Measurements from ENCODE around the gene RIC8A.
A peak's percentile ranks its signal among the peaks of the same experiment; 100 is the strongest.

The RIC8A gene

DNA sequence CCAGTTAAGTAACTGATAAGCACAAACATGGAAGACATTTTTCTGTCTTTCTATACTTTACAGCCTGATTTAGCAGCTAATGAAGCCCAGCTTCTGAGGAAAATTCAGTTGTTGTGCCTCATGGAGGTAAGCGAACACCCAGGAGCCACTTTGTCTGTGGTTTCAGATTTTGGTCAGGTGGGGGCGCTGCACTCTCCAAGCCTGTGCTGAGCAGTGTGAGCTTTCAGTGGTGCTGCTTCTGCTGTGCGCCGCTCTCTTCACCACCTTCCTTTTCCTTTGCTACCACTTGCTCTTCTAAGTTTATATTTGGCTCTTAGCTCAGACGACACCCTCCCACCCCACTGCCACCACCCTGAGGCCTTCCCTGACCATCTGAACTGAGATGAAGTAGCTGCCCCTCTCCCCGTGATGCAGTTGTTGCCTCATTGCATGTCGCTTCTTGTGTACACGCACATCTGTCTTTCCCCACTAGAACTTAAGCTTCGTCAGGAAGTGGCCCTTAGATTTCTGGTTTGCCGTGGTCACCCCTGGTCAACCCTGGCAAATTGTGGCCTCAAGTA lies 43.3 kb downstream of the RIC8A start:
- peak; percentile 86 for DNase-seq

DNA sequence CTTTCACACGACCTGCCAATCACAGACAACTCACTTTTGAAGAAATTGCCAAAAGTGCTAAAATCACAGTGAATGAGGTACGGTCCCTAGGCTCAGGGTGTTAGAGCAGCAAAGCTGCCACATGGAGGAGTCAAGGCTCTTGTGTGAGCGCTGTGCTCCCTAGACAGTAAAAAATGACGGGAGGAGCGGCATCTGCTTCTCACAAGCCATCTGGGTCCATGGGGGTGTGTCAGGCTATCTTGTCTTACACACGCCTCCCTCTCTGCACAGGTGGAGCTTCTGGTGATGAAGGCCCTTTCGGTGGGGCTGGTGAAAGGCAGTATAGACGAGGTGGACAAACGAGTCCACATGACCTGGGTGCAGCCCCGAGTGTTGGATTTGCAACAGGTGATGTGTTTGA lies 44.0 kb downstream of the RIC8A start:
- DNase-seq, result no peak

DNA sequence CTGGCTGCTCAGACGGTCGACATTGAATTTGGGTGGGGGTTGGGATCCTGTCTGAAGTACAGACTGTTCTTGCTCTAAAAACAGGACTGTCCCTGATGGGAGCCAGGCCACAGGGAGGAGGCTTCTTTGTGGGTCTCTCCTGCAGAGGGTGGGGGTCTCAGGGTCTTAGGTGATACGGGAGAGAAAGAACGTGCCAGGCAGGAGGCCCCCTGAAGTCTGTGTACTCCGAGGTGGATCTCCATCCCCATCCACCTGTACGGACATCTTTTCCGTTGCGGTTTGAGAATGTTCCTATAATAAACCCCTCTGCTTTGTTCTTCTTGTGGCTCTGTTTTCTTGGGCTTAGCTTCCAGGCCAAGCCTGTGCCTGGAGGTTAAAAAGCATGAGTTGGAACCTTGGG lies 45.2 kb downstream of the RIC8A start:
- no peak for DNase-seq

DNA sequence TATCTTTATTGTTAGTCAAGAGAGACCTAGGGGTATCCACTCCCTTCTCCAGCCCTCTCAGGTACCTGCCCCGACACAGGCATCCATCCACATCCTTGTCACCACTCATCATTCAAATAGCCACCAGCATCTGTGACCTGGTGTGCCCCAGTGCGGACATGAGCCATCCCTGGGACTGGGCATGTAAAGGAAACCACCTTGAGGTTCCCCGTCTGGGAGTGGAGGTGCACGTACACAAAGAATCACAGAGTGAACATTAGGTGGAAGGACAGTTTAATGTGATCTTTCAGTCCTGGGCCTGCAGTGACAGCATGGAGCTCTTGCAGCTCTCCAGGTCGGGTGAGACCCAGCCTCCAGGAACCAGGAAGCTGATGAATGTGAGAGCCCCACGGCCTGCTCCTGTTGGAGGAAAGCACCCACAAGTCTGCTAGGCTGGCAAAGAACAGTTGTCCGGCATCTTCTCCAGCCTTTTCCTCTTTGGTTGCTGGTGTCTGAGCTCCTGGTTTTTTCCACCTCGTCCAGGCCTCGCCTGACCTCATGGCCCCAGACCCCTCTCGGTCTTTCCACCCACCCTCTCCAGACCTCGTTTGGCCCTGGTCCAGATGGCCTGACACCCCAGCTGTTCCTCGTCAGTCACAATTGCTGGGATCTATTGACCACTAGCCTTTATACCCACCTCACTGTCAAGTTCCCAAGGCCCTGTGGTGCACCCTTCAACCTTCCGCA lies 45.8 kb downstream of the RIC8A start:
- DNase-seq, result no peak

DNA sequence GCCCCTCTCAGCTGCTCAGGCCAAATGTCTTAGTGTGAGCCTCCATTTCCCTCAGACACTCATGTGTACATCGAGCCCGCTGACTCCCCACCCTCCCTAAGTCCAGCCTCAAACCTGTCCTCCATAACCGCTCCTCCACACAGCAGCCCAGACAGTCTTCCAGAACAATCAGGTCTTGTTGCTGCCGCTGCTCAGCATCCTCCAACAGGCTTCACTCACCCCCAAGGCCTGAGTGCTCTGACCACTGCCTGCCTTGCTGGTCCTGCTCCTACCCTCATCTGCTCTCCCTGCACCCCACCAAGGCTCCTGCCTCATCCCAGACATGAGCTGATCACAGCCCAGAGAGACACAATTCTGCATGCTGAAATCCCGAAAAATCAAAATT lies 46.4 kb downstream of the RIC8A start:
- no peak for DNase-seq

DNA sequence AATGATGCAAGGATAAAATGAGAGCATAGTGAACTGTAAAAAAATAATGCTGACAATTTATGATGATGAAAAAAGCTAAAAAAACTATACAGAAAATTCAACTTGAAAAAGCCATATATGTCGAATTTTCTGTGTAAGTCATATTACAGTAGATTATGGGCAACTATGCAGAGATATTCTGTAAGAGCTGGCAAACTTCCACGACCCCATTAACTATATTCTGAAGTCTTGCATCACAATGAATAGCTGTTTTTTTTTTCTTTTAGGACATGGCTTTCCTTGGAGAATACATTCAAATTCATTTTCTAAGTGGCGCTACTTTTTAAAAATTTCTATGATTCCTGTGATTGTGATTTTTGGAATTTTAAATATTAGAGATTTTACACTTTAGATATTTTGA lies 47.7 kb downstream of the RIC8A start:
- DNase-seq, result no peak

DNA sequence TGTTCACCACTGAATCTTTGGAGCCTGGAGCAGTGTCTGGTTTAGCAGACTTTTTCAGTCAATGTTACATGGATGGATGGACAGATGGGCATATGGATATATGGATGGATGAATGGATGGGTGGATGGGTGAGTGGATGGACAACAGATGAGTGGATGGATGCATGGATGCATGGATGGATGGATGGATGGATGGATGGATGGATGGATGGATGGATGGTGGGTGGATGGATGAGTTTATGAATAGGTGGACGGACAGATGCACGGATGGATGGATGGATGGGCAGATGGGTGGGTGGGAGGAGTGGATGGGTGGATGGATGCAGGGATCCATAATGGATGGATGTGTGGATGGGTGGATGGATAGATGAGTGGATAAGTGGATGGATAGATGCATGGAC lies 48.3 kb downstream of the RIC8A start:
- DNase-seq, result no peak

DNA sequence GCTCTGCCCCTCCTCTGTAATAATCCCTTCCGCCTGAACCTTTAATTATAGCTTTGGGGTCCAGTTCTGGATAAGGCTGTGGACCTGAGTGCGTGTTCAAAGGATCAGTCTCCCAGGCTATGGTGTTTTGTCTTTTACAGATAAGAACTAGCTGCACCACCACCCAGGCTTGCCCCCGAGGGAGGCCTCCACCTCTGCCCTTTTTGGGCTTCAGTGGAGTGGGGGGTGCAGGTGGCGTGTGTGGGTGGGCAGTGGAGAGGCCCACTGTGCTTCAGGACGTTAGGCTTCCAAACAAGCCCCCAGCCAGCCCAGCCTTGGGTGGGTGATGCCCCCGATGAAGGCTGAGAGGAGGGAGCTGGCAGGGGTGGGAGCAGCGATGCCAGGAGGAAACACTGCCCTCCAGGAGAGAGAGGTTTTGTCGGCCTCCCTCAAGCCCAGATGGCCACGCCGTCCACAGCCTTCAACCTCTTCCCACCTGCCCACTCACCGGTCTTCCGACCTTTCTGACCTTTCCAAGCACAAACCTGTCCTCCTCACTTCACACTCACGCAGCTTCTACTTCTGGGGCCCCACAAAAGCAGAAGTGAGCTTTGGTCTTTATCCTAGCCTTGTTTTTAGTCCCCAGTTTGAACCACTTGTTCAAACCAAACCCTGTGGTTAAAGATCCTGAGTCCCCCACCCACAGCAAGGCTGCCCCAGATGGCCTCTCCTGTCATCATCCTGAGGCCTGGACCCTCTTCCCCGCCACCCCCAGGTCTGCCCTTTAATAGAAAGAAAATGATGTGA lies 49.6 kb downstream of the RIC8A start:
- no peak for DNase-seq

DNA sequence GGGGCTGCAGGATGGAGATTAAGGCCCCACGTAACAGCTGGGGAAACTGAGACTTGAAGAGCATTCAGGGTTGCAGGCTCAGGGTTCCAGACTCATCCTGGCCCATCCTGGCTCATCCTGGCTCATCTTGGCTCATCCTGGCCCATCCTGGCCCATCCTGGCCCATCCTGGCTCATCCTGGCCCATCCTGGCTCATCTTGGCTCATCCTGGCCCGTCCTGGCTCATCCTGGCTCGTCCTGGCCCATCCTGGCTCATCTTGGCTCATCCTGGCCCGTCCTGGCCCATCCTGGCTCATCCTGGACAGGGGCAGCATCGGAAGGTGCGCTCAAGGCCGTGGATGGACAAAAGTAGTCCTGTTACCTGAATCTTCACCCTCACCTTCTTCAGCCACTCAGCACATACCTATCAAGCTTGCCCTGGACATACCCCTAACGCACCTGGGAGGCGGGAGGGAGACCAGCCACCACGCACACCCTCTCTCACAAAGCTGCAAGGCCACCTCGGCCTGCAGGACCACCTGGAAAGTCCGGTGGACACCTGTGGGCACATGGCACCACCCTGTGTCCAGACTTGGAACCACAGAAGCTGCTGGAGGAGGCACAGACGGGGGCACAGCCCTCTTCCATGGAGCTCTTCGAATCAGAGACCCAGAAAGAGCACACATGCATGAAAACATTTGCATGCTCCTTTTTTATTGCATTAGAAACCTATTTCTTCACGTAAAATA lies 50.4 kb downstream of the RIC8A start:
- DNase-seq, result no peak

DNA sequence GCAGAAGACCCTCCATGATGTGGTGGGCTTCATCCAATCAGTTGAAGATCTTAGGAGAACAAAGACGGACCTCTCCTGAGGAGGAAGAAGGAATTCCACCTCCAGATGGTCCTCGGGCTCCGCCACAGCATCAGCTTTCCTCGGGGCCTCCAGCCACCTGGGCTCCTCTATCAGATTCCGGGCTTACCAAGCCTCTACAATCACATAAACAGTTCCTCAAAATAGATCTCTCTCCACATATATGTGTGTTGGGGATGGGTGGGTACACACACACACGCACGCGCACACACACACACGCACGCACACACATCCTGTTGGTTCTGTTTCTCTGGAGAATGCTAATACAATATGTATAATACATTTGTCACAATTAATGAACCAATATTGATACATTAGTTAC lies 51.9 kb downstream of the RIC8A start:
- no peak for DNase-seq

DNA sequence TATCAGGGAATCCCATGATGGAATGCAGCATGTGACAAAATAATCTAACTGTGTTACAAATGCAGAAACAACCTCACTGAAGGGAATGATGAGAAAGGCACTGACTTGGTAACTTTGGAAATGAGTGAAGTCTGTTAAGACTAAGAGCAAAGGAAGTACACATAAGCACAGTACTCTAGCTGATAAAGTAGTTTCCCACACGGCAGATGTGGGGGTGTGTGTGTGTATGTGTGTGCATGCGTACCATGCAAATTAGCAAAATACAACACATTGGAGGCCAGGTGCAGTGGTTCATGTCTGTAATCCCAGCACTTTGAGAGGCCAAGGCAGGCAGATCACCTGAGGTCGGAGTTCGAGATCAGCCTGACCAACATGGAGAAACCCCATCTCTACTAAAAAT lies 54.1 kb downstream of the RIC8A start:
- DNase-seq, result no peak

Data from CD4-positive, alpha-beta T cell treated with Interleukin-10 for 1 hour (primary cell).